Body of pancreas (tissue), 4 donors: ENCODE measurements around the gene COL1A2.

Experiments used
- POLR2A ChIP-seq, 3 donors: fragments of 450-650 bp; IDR thresholded peaks; one replicate each; pipeline ENCODE4 v1.6.1; 2016; ENCODE audit warnings: antibody characterized with exemption in 3 of 3, mild to moderate bottlenecking in 2 of 3
- TF ChIP-seq, protein P1 (sequence below), 7 experiments: fragments of 450-650 bp in 4 of 7; fragments of 200-600 bp in 3 of 7; sonication (generic) in 3 of 7; IDR thresholded peaks; one replicate each; pipeline ENCODE4 v1.5.1; 2016 to 2019; ENCODE audit warnings: antibody characterized with exemption in 7 of 7

DNA sequence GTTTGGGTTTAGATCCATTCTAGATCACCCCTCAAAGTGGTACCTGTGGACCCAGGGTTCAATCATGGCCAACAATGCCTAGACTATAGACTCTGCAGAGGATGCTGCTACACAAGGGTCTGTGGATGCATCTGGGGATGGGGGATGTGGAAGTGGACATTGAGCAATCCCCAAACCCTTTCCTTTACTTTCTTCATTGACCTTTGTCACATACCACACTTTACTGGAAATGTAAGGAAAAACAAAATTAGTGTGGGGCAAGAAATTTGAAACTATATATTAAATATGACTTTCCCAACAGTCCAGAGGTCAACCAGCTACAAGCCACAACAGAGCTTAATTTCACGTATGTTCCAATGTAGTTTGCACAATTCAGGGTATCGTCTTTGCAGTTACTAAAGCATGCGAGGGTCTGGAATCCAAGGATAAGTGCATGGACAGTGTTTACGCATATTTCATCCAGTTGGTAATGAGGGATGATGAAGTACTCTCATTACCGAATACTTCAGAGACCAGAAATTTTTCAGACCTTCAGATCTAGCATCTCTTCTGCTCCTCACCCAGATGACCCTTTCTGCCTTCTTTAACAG is 81.7 kb downstream of the COL1A2 start:
- TF ChIP-seq, protein P1, sequence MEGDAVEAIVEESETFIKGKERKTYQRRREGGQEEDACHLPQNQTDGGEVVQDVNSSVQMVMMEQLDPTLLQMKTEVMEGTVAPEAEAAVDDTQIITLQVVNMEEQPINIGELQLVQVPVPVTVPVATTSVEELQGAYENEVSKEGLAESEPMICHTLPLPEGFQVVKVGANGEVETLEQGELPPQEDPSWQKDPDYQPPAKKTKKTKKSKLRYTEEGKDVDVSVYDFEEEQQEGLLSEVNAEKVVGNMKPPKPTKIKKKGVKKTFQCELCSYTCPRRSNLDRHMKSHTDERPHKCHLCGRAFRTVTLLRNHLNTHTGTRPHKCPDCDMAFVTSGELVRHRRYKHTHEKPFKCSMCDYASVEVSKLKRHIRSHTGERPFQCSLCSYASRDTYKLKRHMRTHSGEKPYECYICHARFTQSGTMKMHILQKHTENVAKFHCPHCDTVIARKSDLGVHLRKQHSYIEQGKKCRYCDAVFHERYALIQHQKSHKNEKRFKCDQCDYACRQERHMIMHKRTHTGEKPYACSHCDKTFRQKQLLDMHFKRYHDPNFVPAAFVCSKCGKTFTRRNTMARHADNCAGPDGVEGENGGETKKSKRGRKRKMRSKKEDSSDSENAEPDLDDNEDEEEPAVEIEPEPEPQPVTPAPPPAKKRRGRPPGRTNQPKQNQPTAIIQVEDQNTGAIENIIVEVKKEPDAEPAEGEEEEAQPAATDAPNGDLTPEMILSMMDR (IDR thresholded peaks at IDR 0.05), result no peak
- no peak for TF ChIP-seq POLR2A (IDR thresholded peaks at IDR 0.05)
